ENCODE data around the gene GJC1.

Gene GJC1

DNA sequence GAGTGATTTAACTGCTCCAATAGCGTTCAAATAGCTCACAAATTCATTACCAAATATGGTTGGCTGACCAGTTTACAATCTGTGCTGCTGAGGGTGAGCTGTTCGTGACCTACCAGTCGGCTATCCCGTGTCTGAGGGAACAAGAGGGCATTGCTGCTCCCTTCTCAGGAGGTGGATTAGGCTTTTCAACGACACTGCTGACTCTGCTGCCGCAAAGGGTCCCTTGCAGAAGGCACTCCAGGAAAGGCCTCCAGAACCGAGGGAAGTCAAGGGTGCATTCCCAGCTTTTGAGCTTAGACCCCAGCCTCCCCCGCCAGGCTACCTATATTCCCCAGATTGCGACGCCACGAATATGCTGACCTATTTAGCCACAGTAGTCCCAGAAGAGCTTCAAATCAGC is 32.3 kb downstream of the GJC1 start:
- DNase-seq = no peak

DNA sequence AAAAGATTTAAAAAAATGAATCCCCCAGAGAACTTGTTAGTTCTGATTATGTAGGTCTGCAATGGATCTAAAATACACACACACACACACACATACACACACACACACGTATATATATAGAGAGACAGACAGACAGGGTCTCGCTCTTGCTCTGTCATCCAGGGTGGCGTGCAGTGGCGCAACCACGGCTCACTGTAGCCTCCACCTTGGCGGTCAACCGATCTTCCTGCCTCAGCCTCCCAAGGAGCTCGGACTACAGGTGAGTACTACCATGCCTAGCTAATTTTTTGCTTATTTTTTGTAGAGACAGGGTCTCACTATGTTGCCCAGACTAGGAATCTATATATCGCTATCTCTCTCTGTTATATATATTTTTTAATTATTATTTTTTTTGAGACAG is 33.4 kb downstream of the GJC1 start:
- DNase-seq = no peak

DNA sequence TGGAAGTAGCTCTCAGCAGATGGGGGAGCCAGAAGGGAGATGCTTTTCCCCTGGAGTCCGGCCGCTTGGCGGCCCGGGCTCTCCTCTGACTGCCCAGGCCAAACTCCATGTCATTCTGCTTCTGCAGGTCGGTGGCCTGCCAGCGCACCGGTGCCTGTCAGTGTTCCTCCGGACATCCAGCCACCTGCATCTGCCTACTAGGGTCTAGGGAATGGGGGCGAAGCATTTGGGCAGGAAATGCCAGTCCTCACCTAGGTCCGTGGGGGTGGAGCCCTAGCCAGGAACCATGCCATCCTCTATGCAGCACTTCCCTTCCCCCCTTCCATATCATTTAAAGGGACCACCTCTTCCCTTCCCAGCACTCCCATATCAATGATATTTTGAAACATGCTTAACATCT is 34.2 kb downstream of the GJC1 start:
- DNase-seq = no peak

DNA sequence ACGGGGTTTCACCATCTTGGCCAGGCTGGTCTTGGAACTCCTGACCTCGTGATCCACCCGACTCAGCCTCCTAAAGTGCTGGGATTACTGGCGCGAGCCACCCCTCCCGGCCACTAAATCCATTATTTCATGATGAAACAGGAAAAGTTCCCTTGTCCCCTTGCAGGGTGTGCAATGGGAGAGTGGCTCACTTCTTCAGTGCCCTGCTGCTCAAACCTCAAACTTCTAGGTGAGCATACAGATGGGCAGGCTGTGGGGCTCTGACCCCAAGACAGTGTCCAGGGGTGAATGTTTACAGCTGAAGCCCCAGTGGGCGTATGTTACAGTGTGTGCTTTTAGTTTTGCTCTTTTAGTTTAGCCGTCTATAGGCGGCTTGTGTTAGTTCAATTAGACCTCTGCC is 34.7 kb downstream of the GJC1 start:
- DNase-seq = no peak

DNA sequence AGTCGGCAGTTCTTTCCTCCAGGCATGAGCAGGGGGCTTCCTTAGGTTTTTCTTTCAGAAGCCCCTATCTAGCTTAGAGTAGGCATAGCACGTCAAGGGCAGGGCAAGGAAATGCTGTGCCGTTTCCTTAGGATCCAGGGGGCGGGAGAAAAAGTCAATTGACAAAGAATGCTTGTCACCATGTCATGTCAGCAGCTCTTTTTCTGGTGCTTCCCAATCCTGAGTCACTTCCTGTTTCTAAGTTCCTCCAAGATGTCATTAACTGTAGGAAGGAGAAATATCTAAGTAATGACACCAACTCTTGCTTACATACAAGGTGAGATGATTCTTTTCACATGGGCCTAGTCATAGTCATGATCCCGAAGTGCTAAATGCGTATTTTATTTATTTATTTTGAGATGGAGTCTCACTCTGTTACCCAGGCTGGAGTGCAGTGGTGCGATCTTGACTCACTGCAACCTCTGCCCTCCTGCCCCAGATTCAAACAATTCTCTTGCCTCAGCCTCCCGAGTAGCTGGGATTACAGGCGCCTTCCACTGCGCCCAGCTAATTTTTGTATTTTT is 35.2 kb downstream of the GJC1 start:
- DNase-seq = peak; percentile 54

DNA sequence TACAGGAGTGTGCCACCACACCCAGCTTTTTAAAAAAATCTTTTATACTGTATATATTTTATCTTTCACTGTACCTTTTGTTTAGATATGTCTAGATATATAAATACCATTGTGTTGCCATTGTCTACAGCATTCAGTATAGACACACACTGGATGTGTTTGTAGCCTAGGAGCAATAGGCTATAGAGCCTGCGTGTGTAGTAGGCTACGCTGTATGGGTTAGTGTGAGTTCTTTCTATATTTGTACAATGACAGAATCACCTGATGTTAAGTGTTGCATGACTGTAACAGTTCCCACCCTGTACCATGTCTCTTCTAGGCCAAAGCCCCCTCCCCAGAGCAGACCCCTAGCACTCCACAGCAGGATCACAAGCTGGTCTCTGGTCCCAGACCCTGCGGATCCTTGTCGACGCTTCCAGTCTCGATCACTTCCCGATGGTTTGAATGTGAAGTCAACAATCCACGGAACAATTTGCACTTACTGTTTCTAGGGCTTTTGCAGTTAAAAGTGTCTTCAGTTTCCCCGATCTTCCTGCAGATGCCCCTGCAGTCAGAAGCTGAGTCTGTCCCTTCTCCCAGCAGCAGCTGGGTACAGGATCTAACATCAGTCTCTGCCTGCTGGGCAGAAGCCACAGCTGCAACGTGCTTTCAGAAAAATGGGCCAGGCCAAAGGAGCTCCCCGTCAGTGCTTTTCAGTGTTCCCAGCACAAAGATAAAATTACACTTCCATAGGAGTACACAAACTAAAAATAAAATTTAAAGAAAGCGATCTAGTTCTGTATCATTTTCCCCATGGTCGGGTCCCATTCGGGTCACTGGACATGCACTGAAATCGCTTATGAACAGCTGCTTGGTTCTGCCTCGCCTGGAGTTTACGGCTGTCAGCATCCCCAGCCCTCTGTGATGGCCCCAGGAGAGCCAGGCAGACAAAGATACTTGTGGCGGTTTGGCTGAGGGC is 35.9 kb downstream of the GJC1 start:
- no peak for DNase-seq

DNA sequence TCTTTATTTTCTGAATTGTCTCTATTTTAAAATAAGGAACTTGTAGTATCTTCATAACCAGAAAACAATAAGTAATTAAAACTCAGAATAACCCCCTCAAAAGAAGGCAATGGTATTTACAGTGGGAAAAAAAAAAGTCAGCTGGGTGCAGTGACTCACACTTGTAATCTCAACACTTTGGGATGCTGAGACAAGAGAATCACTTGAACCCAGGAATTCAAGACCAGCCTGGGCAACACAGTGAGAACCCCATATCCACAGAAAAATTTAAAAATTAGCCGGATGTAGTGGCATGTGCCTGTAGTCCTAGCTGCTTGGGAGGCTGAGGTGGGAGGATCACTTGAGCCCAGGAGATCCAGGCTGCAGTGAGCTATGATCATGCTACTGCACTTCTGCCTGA is 37.8 kb downstream of the GJC1 start:
- no peak for DNase-seq

DNA sequence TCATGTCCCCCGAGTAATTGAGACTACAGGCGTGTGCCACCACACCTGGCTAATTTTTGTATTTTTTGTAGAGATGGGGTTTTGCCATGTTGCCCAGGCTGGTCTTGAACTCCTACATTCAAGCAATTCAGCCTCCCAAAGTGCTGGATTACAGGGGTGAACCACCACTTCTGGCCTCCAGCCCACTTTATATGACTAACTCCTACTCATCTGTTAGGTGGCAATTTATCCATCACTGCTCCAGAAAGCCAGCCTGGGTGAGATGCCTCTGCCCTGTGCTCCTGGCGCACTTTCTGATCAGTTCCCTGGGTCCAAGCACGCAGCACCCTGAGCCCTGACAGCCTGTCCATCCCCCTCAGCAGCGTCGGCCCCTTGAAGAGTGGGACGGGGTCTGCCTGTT is 41.9 kb downstream of the GJC1 start:
- no peak for DNase-seq

DNA sequence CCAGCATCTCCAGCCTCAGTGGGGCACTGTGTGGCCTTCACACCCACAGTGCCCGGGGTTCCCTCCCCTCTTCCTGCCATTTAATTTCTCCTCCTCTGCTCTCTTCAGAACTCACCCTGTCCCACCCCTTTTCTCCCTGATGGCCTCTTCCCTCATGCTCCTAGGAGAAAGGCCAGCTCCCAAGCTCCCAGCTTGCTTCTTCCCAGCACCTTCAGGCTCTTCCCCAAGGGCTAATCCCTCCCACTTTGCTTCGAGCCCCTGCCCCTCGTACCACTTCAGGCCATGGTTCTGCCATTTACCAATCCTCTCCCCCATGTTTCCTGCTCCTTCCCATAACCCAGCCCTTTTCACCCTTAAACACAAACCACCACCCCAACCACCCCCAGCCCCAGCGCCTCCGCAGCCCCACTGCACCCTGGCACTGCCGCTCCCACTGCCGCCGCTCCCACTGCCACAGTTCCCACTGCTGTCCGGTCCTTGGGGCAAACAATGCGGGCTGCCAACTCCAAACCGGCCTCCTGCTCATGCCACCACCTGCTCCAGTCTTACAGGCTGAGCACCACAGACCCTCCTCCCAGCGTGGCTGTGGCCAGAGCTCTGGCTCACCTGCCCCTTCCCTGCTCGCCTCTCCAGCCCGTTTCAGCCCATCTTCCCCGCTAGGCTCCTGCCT is 42.7 kb downstream of the GJC1 start:
- DNase-seq = no peak

DNA sequence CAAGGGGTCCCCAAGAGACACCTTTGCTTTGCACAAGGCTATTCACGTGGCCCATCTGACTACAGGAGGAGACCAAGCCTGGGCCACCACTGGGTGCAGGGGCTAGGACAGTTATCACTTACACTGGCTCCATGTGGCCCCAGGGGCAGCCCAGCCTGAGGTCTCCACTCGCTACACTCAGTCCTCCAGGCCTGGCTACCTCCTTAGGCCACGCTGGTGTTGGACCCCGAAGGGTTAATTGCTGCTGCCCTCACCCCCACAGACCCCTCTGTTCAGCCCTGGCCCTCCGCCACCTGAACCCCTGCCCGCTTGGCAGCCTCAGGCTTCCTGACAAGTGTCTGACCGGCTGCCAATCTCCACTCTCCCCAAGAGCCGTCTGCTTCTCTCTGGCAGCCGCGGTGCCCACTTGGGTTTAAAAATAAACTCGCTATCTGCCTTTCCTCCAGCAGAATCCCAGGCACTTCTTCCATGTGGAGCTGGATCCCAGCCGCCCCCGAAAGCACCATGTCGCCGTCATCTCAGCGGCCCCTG is 43.5 kb downstream of the GJC1 start:
- no peak for DNase-seq

DNA sequence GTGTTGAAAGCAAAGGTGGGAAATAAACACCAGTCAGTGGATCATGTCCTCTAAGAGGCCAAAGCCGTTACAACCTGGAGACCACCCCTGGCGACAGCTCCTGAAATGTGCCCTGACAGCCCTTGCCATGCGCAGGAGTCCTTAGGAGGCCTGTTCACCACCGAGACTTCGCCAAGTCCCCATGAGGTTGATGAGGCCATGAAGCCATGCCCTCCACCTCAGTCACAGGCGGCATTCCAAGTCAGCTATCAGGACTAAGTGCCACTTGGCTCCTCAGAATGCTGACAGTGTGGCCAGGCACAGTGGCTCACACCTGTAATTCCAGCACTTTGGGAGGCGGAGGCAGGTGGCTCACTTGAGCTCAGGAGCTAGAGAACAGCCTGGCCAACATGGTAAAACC is 44.2 kb downstream of the GJC1 start:
- no peak for DNase-seq

DNA sequence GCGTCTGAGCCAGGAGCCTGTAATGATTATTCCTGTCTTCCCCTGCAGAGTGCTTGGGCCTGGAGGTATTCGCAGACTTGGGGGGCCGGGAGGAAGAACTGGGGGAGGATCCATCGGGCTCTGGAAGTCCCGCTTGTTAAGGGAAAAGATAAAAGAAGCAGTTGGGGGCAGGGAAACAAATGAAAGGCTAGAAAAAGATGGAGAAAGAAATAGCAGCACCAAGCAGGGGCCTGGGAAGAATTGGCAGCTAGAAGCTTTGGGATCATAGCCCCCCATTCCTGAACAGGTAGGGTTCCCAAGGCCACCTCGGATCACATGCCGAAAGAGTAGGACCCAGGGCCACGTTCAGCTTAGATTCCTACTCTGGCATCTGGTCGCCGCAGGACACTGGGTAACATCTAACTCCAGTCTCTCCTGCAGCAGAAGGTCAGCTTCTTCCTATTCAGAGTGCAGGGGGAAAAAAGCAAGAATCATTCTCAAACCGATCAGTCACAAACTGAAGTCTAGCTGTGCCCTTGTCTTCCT is 47.7 kb downstream of the GJC1 start:
- DNase-seq = no peak

DNA sequence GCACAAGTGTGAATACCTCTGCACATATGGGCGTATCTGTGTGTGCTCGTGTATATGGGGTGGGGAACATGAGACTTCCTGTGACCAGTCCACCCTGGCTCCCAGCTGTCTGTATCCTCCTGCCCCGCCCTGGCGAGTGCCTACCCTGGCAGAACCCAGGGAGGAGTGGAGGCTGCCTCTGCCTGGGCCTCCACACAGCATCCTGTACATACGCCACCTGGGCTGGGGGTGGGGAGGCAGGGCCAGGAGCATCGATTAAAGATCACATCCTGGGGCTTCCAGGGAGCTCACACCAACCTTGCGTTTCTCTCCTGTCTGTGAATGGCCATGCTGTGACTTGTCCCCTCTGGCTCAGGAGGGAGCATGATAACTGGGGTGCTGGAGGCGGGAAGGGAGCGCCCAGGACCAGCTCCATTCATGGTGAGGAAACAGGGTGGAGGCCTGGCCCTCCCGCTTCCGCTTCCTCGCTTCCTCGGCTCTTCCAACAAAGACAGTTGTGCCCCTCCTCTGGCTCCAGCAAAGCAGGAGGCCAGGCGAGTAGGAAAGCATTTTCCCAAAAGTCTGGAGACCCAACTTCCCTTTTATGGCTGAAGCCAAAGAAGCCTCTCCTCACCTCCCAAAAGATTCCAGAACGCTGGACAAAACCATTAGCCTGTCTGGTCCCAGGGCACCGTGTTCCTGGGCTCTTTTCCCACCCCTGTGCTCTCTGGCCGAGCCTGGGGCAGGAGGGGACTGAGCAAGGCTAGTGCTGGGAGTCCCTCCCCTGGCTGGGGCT is 48.3 kb downstream of the GJC1 start:
- no peak for DNase-seq

DNA sequence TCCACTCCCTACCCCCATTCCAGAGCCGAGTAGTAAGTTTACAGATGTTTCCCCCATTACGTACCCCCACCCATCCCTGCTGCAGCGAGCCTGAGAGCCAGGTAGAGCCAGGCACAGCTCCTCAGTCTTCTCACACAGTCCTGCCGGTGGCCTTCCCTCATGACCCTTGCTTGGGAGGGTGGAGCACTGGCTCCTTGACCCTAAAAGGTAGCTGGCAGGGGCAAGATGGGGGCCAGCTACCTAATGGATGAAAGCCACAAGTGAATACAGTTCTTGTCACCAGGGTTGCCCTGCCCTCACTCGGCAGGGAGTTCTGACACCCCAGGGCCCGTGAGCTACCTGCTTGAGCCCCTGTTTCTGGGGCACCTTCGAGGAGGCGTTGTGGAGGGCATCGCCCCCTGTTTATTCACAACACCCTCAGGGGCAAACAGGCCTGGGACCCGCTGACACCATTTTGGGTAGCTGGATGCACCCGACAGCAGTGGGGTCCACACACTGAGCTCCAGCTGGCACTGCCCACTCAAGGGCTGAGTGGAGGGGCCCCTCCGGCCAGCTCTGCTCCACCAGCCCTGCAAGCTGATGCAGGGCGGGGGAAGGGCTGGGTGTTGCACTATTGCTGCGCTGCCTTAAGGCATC is 49.1 kb downstream of the GJC1 start:
- no peak for DNase-seq

DNA sequence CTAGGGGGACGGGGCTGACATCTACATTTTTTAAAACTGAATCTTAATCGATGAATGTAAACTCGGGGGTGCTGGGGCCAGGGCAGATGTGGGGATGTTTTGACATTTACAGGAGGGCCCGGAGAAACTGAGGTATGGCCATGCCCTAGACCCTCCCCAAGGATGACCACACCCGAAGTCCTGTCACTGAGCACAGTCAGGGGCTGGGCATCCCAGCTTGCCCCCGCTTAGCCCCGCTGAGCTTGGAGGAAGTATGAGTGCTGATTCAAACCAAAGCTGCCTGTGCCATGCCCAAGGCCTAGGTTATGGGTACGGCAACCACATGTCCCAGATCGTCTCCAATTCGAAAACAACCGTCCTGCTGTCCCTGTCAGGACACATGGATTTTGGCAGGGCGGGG is 49.9 kb downstream of the GJC1 start:
- no peak for DNase-seq

DNA sequence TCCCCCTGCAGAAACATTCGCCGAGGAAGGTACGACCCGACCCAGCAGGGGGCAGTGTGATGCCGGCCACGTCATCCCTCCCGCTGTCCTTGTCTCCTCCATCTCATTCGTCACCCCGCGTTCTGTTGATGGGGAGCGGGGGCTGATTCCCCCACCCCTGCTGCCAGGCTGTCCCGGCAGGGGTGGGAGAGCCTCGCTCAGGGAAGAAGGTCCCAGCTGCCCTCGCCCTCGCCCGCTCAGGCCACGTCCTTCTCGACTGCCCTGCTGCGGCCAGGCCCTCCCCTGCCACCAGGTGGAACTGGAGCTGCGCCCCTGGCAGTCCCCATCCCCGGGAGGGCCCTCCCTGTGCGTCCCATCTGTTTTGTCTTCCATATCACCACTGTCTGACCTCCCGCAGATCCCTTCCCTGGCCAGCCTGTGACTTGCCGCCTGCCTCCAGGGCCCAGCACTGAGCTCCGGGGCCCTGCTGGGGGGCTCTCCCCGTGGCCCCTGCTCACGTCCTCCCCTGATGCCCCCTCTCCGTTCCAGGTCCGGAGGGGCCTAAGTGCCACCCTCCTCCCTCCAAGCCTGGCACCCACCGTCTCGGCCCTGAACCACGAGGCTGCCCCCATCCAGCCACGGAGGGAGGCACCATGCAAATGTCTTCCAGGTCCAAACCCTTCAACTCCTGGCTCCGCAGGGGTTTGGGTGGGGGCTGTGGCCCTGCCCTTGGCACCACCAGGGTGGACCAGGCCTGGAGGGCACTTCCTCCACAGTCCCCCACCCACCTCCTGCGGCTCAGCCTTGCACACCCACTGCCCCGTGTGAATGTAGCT is 50.7 kb downstream of the GJC1 start:
- DNase-seq = peak; percentile 76

DNA sequence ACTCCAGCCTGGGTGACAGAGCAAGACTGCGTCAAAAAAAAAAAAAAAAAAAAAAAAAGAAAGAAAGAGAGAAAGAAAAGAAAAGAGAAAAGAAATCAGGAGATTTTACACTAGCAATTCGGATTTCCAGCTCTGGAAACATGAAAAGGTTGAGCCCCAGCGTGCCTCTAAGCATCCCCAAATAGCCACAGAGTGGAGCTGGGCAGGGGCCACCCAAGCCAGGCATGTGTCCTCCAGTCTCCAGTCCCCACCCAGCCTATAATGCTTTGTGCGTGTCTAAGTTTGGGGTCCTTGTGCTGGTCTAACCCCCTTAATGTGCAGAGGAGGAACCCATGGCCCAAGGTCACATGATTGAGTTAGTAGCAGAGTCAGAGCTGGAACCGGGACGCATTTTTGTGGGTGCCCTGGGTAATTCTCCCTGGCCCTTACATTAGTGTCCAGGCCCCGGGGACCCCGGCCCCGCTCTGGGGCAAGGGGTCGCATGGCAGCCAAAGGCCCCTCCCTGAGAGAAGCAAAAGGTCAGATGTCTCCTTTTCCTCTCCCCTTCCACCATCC is 51.4 kb downstream of the GJC1 start:
- DNase-seq = no peak

DNA sequence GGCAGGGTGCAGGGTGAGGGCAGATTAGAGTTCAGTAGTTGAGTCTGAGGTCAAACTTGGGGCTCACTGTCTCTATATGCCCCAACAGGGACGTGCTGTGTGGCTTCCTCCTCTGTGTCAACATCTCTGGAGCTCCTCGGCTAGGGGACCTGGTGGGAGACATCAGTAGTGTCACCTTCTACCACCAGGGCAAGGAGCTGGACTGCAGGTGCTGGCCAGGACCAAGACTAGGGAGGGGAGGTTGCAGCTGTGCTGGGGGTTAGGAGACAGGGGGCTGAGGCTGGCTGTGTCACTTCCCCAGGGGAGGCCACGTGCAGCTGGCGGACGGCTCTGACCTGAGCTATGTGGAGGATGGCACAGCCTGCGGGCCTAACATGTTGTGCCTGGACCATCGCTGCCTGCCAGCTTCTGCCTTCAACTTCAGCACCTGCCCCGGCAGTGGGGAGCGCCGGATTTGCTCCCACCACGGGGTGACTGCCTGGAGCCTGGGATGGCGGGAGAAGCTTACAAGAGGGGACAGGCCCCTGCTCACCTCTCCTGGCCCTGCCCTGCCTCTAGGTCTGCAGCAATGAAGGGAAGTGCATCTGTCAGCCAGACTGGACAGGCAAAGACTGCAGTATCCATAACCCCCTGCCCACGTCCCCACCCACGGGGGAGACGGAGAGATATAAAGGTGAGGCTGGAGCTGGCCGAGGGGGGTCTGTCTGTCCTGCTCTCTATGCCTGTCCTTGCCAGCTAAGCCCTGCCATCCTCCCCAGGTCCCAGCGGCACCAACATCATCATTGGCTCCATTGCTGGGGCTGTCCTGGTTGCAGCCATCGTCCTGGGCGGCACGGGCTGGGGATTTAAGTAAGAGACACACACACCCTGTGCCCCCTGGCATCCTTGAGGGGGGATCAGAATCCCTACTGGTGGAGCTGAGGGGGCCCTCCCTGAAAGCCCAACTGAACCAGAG is 52.4 kb downstream of the GJC1 start:
- no peak for DNase-seq

DNA sequence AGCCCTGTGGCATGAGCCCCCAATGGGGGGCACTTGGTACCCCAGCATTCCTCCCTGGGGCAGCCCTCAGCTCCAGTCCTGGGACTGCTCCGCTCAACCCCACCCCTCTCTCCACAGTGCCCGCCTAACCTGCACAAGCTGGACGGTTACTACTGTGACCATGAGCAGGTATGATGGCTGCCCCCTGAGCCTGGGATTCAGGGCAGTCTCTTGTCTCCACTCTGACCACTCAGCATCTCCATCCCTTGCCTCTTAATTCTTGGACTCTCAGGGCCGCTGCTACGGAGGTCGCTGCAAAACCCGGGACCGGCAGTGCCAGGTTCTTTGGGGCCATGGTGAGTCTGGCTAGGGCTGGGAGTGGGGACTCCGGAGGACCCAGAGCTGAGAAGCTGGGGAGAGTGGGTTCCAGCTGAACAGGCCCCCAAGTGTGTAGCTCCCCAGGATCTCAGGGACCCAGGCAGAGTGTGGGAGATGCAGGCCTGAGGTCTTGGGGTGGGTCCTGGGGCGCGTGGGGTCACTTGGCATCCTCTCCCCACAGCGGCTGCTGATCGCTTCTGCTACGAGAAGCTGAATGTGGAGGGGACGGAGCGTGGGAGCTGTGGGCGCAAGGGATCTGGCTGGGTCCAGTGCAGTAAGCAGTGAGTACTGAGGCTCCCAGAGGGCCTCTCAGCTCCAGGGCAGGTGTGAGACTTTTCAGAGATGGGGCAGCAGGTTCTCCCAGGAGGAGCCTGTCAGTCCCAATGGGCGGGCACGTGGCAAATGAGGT is 53.3 kb downstream of the GJC1 start:
- no peak for DNase-seq
